HTERT RPE-1 (cell line): ENCODE data around the gene RNF157.

Source experiments
- in situ Hi-C: fragments of 300-500 bp; cut with MboI; formaldehyde crosslinking; loops from 4 replicates; pipeline ENCODE4 v1.14.3; 2020; ENCODE audit warnings: low sequenced_read_pairs

Gene RNF157

GRCh38 chr17:76103274-76104139 lies 136.8 kb downstream of the RNF157 start, which contains the start of gene EXOC7:
EXOC7 (minus strand) TSS chr17:76103787; CDS start chr17:76103692, 95 bp downstream.
- in situ Hi-C loops: no loop called here

GRCh38 chr17:76102944-76103273 lies 137.4 kb downstream of the RNF157 start:
- in situ Hi-C loops: no loop called here

DNA sequence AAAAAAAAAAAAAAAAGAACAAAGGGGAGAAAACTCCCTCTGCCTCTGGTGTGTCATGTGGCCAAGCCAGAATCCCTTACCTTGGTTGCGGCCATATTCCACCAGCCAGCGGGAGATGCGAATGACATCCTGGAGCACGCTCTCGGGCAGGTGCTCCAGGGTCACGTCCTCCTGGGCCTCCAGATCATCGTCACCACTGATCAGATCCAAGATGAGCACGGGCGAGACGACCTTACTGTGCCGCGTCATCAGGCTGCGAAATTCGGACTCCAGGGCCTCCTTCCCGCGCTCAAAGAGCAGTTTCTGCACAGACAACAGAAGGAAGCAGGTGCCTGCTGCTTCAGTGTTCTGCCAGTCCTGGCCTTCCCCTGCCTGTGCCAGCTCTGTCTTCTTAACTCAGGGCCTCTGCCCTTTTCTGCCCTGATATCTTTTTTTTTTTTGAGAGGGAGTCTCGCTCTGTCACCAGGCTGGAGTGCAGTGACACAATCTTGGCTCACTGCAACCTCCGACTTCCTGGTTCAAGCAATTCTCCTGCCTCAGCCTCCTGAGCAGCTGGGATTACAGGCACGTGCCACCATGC lies 142.5 kb downstream of the RNF157 start:
- in situ Hi-C loops: no loop called here

DNA sequence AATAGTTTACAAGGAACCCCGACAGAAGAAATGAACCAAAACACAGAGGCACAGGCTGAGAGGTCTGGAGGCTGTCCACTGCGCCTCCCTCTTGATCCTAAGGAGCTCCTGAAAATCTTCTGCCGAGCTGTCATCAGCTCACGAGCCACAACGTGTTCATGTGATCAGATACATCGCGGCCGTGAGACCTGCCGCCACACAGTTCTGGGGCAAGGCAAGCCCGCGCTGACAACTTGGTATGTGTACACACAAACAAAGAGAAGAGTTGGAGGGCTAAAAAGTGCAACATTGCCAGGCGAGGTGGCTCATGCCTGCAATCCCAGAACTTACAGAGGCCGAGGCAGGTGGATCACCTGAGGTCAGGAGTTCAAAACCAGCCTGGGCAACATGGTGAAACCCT lies 144.3 kb downstream of the RNF157 start:
- in situ Hi-C loops: no loop called here

GRCh38 chr17:76094046-76094445 lies 146.2 kb downstream of the RNF157 start:
- in situ Hi-C loops: no loop called here

DNA sequence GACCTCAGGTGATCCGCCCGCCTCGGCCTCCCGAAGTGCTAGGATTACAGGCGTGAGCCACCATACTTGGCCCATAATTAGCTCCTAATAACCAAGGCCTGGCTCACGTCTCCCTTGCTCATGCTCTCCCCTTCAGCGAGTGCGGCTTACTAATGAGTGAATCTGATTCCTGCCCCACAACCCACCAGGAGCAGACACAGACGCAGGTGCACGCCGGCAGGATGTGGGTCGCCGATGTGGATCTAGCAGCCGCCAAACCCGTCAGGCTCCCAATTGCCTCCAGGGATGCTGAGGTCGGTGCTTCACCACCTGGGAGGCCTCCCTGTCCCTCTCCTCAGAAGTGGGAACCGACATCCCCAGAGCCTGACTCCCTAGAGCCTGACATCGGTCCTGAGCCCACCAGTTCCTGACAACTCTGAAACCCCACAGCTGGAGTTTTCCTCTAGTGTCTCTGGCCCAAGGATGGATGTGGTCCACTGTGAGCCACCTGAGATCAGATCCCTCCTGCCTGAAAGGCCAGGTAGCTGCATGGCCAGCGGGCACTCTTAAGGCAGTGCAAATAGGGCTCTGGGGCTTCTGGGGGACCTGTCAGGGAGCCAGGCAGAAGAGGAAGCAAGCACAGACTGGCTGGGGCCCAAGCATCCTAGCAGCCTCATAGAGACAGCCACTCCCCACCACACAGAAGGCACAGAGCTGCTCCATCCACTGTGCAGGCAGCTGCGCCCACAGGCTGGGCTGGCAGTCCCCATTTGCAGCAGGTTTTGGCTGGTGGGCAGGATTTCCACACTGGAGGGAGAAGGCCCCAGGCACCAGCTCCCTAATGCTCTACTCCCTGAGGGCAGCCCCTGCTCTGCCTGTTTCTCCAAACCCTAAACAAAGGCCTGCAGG lies 147.5 kb downstream of the RNF157 start:
- in situ Hi-C loops: no loop called here
